HG03378 (cell line): ENCODE measurements around the gene BCL6B.

Experiments
- ATAC-seq: cut with Tn5 transposase; IDR thresholded peaks from one replicate; pipeline ENCODE4 v1.9.1; 2021; ENCODE audit warnings: mild to moderate bottlenecking, moderate library complexity; ENCODE audit not compliant: unreplicated experiment

The BCL6B gene

GRCh38 chr17:7005716-7006115 lies 17.1 kb upstream of the BCL6B start:
- no peak for ATAC-seq

GRCh38 chr17:7007143-7007542 lies 15.7 kb upstream of the BCL6B start:
- ATAC-seq = no peak

GRCh38 chr17:7010523-7010922 lies 12.3 kb upstream of the BCL6B start:
- ATAC-seq = no peak

GRCh38 chr17:7011415-7011814 lies 11.4 kb upstream of the BCL6B start:
- no peak for ATAC-seq

GRCh38 chr17:7011942-7012254 lies 11.0 kb upstream of the BCL6B start:
- no peak for ATAC-seq

- peak; percentile 59 for ATAC-seq
Measured at GRCh38 chr17:7014261-7014994, 8.4 kb upstream of the BCL6B start.

GRCh38 chr17:7014995-7015958 lies 7.6 kb upstream of the BCL6B start:
- peak; percentile 20 for ATAC-seq

- ATAC-seq = no peak
Measured at GRCh38 chr17:7016418-7016817, 6.4 kb upstream of the BCL6B start.

GRCh38 chr17:7016886-7017826 lies 5.7 kb upstream of the BCL6B start:
- ATAC-seq = no peak

- no peak for ATAC-seq
Measured at GRCh38 chr17:7017827-7018200, 5.0 kb upstream of the BCL6B start.

- ATAC-seq = no peak
Measured at GRCh38 chr17:7018331-7018964, 4.4 kb upstream of the BCL6B start.

- ATAC-seq = no peak
Measured at GRCh38 chr17:7019367-7019766, 3.5 kb upstream of the BCL6B start.

GRCh38 chr17:7019839-7020519 lies 2.9 kb upstream of the BCL6B start:
- no peak for ATAC-seq

GRCh38 chr17:7020894-7021664 lies 1.8 kb upstream of the BCL6B start:
- no peak for ATAC-seq

GRCh38 chr17:7021993-7022778 lies 664 bp upstream of the BCL6B start:
- ATAC-seq = peak; percentile 51

GRCh38 chr17:7023576-7024401 lies 939 bp downstream of the BCL6B start:
- ATAC-seq = no peak

GRCh38 chr17:7024402-7024785 lies 1.5 kb downstream of the BCL6B start:
- ATAC-seq = no peak

GRCh38 chr17:7025245-7025644 lies 2.4 kb downstream of the BCL6B start:
- no peak for ATAC-seq
